ENCODE results near the gene FOXJ3.

DNA sequence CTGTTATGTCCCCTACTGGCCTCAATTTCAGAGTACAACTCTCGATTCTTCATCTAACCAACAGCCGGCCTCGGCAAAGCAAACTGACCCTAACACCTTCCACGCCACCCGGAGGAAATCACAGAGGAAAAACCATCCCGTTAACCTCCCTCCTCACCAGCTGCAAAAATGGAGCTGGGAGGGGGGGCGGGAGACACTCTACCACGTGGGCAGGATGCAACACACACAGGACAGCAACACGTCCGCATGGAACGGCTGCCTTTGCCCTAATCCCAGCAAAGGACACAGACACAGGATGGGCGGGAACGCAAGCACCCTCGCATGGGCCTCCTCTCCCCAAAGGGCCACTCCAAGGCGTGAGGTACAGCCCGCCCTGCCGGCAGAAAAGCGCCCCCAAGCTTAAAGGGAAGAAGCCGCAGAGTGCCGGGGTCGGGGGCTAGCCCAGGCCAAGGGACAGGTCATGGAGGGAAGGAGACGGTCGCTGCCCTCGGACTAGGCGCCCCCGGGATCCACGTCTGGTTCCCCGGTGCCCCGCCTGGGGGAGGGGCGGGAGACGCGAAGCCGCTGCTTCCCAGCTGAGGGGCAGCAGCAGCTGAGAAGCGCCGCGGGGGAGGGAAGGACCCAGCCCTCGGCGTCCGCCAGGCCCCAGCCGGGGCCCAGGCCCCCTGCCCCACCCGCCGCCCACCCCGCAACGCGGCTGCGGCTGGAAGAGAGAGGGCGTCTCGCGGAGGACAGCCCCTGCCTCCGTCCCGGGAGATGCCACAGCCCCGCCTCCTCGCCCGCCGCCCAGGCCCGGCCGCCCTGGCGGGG, 590 bp downstream of the FOXJ3 start:
- TF ChIP-seq ELF4 (IDR thresholded peaks at IDR 0.05) (no peak), SUZ12 (IDR thresholded peaks at IDR 0.05) (no peak), HDGF (IDR thresholded peaks at IDR 0.05; ENCODE audit: borderline replicate concordance) (no peak), BHLHE40 (IDR thresholded peaks at IDR 0.05; ENCODE audit: borderline replicate concordance) (no peak), SP1 (IDR thresholded peaks at IDR 0.05) (no peak), FOXM1 (IDR thresholded peaks at IDR 0.05; ENCODE audit: borderline replicate concordance) (no peak), NFRKB (IDR thresholded peaks at IDR 0.05) (no peak), ARNT (IDR thresholded peaks at IDR 0.05) (no peak), CTBP1 (IDR thresholded peaks at IDR 0.05; ENCODE audit: borderline replicate concordance) (no peak), FOXK2 (IDR thresholded peaks at IDR 0.05) (no peak), ZNF384 (IDR thresholded peaks at IDR 0.05) (no peak), FOXA1 (IDR thresholded peaks at IDR 0.05) (no peak), TARDBP (IDR thresholded peaks at IDR 0.05) (no peak)
- TF ChIP-seq, protein P1, sequence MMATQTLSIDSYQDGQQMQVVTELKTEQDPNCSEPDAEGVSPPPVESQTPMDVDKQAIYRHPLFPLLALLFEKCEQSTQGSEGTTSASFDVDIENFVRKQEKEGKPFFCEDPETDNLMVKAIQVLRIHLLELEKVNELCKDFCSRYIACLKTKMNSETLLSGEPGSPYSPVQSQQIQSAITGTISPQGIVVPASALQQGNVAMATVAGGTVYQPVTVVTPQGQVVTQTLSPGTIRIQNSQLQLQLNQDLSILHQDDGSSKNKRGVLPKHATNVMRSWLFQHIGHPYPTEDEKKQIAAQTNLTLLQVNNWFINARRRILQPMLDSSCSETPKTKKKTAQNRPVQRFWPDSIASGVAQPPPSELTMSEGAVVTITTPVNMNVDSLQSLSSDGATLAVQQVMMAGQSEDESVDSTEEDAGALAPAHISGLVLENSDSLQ (IDR thresholded peaks at IDR 0.05), result no peak
